Stimulated activated CD4-positive, alpha-beta T cell treated with anti-CD3 and anti-CD28 coated beads, Interleukin-15, amount 100 ng/mL, for 1 hour (primary cell): ENCODE measurements around the gene NKAIN2.

Experiments
- DNase-seq, 2 donors: peaks; one replicate each; pipeline ENCODE4 v3.0.0-alpha.2; 2020; ENCODE audit warnings: low read depth in 1 of 2, low spot score in 1 of 2

The NKAIN2 gene

GRCh38 chr6:124738482-124738881, 934.8 kb downstream of the NKAIN2 start:
- DNase-seq, result no peak

GRCh38 chr6:124741341-124741740, 937.7 kb downstream of the NKAIN2 start:
- DNase-seq, result no peak

- no peak for DNase-seq
Observed at GRCh38 chr6:124742971-124743370, 939.3 kb downstream of the NKAIN2 start.

GRCh38 chr6:124743420-124743819, 939.8 kb downstream of the NKAIN2 start:
- DNase-seq, result no peak

GRCh38 chr6:124747349-124747748, 943.7 kb downstream of the NKAIN2 start:
- DNase-seq, result no peak

GRCh38 chr6:124748778-124749177, 945.1 kb downstream of the NKAIN2 start:
- DNase-seq, result no peak

- DNase-seq, result no peak
Observed at GRCh38 chr6:124753001-124753400, 949.3 kb downstream of the NKAIN2 start.

- no peak for DNase-seq
Observed at GRCh38 chr6:124753562-124754105, 950.0 kb downstream of the NKAIN2 start.

- DNase-seq, result no peak
Observed at GRCh38 chr6:124755321-124755720, 951.7 kb downstream of the NKAIN2 start.

GRCh38 chr6:124757560-124757959, 953.9 kb downstream of the NKAIN2 start:
- DNase-seq, result no peak

GRCh38 chr6:124758663-124759062, 955.0 kb downstream of the NKAIN2 start:
- no peak for DNase-seq

- no peak for DNase-seq
Observed at GRCh38 chr6:124765280-124765679, 961.6 kb downstream of the NKAIN2 start.

- no peak for DNase-seq
Observed at GRCh38 chr6:124768224-124768623, 964.6 kb downstream of the NKAIN2 start.

GRCh38 chr6:124769811-124770544, 966.3 kb downstream of the NKAIN2 start:
- DNase-seq, result no peak

GRCh38 chr6:124770784-124771183, 967.1 kb downstream of the NKAIN2 start:
- DNase-seq, result no peak

GRCh38 chr6:124772733-124773319, 969.2 kb downstream of the NKAIN2 start:
- no peak for DNase-seq

- DNase-seq, result no peak
Observed at GRCh38 chr6:124775121-124775520, 971.5 kb downstream of the NKAIN2 start.

- no peak for DNase-seq
Observed at GRCh38 chr6:124777863-124778262, 974.2 kb downstream of the NKAIN2 start.

- no peak for DNase-seq
Observed at GRCh38 chr6:124780623-124781022, 977.0 kb downstream of the NKAIN2 start.

GRCh38 chr6:124783344-124783743, 979.7 kb downstream of the NKAIN2 start:
- no peak for DNase-seq

- DNase-seq, result no peak
Observed at GRCh38 chr6:124791156-124791555, 987.5 kb downstream of the NKAIN2 start.

- no peak for DNase-seq
Observed at GRCh38 chr6:124792386-124792785, 988.7 kb downstream of the NKAIN2 start.

- no peak for DNase-seq
Observed at GRCh38 chr6:124793398-124793797, 989.7 kb downstream of the NKAIN2 start.
